Measurements from ENCODE around the gene USP19.

Gene USP19

GRCh38 chr3:49163609-49164008, 43.0 kb upstream of the USP19 start:
- DNase-seq: no peak
- POLR2A ChIA-PET: interaction anchor here (0.8 kb wide), 1 partner anchor 43 kb away, joined by 3 read pairs; the partner anchor contains the start of gene USP19
- CTCF ChIA-PET: interaction anchor here (0.8 to 1.6 kb wide), 2 partner anchors 44 to 71 kb away, joined by 3 to 4 read pairs; no protein-coding TSS in a partner anchor
- Histone ChIP-seq H3K4me1 (ENCODE audit: control extremely low read depth in 1 of 4, control insufficient read depth in 4 of 4, insufficient read depth in 4 of 4, low read length in 3 of 4) (peaks cover 0 to 45% (median 41%) of the 10 kb centered on the region in 4 experiments), H3K9me3 (ENCODE audit: control extremely low read depth in 1 of 5, control insufficient read depth in 4 of 5, insufficient read depth in 2 of 5, low read depth in 1 of 5, low read length in 4 of 5) (peaks cover 0 to 3% (median 0%) of the 10 kb centered on the region in 5 experiments), H3K27ac (ENCODE audit: insufficient read depth in 1 of 2, low read depth in 1 of 2, low read length in 2 of 2, poor library complexity in 1 of 2, severe bottlenecking in 2 of 2) (no peak overlapping the region), H3K36me3 (ENCODE audit: control insufficient read depth in 4 of 4, insufficient read depth in 4 of 4, low read length in 3 of 4) (peaks cover 3 to 34% (median 20%) of the 10 kb centered on the region in 4 experiments), H3K27me3 (replicated peaks in 2 of 5; ENCODE audit: control insufficient read depth in 4 of 5, insufficient read depth in 5 of 5, low read length in 4 of 5) (no peaks in the 10 kb centered on the region), H3K4me3 (ENCODE audit: control insufficient read depth in 1 of 7, extremely low read depth in 1 of 7, insufficient read depth in 4 of 7, low read depth in 2 of 7, low read length in 6 of 7) (no peak overlapping the region)
- WGBS (ENCODE audit: insufficient coverage): 96% methylated on average over 8 of the region's 8 CpGs

DNA sequence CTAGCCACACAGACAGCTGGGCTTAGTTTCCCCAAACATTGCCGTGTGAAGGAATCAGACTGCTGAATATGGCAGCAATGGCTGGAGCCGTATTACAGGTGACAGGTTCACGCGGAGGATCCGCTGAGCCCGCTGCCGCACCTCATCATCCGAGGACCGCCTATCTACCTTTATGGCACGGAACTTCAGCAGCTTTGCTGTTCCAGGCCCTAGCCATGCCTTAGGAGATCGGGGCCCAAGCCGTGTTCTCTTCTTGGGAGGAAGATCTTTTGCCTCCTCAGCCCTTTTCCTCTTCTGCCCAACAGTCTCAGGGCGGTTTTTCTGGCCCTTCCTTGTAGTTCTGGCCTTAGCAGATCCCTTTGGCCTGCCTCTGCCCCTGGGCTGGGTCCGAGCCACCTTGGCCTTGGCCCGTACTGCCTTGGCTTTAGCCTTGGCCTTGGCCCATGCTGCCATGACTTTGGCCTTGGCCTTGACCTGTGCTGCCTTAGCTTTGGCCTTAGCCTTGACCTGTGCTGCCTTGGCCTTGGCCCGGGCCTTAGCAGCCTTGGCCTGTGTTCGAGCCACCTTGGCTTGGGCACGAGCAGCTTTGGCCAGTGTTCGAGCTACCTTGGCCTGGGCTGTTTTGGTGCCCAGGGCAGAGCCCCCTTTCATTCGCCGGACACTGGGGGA, 42.3 kb upstream of the USP19 start:
- WGBS (ENCODE audit: insufficient coverage): 95% methylated on average over 21 of the region's 21 CpGs
- H3K36me3 ChIP-seq (ENCODE audit: control insufficient read depth in 4 of 4, insufficient read depth in 4 of 4, low read length in 3 of 4): peaks cover 3 to 34% (median 20%) of the 10 kb centered on the region in 4 experiments
- no peak overlapping the region for H3K27ac ChIP-seq (ENCODE audit: insufficient read depth in 1 of 2, low read depth in 1 of 2, low read length in 2 of 2, poor library complexity in 1 of 2, severe bottlenecking in 2 of 2)
- H3K27me3 ChIP-seq (replicated peaks in 2 of 5; ENCODE audit: control insufficient read depth in 4 of 5, insufficient read depth in 5 of 5, low read length in 4 of 5): no peaks in the 10 kb centered on the region
- DNase-seq: no peak
- H3K9me3 ChIP-seq (ENCODE audit: control extremely low read depth in 1 of 5, control insufficient read depth in 4 of 5, insufficient read depth in 2 of 5, low read depth in 1 of 5, low read length in 4 of 5): peaks cover 0 to 3% (median 0%) of the 10 kb centered on the region in 5 experiments
- POLR2A ChIA-PET: no interaction called here
- H3K4me1 ChIP-seq (ENCODE audit: control extremely low read depth in 1 of 4, control insufficient read depth in 4 of 4, insufficient read depth in 4 of 4, low read length in 3 of 4): peaks cover 0 to 45% (median 41%) of the 10 kb centered on the region in 4 experiments
- CTCF ChIA-PET: interaction anchor here (1.0 to 1.6 kb wide), 2 partner anchors 8 to 70 kb away, joined by 3 to 4 read pairs; no protein-coding TSS in a partner anchor
- H3K4me3 ChIP-seq (ENCODE audit: control insufficient read depth in 1 of 7, extremely low read depth in 1 of 7, insufficient read depth in 4 of 7, low read depth in 2 of 7, low read length in 6 of 7): no peak overlapping the region

GRCh38 chr3:49161808-49162530, 41.3 kb upstream of the USP19 start:
- 89% methylated on average over 2 of the region's 3 CpGs for WGBS (ENCODE audit: insufficient coverage)
- Histone ChIP-seq H3K9me3 (ENCODE audit: control extremely low read depth in 1 of 5, control insufficient read depth in 4 of 5, insufficient read depth in 2 of 5, low read depth in 1 of 5, low read length in 4 of 5) (peaks cover 0 to 3% (median 0%) of the 10 kb centered on the region in 5 experiments), H3K4me1 (ENCODE audit: control extremely low read depth in 1 of 4, control insufficient read depth in 4 of 4, insufficient read depth in 4 of 4, low read length in 3 of 4) (peaks cover 0 to 45% (median 40%) of the 10 kb centered on the region in 4 experiments), H3K36me3 (ENCODE audit: control insufficient read depth in 4 of 4, insufficient read depth in 4 of 4, low read length in 3 of 4) (peaks cover 3 to 34% (median 20%) of the 10 kb centered on the region in 4 experiments), H3K4me3 (ENCODE audit: control insufficient read depth in 1 of 7, extremely low read depth in 1 of 7, insufficient read depth in 4 of 7, low read depth in 2 of 7, low read length in 6 of 7) (no peak overlapping the region), H3K27me3 (replicated peaks in 2 of 5; ENCODE audit: control insufficient read depth in 4 of 5, insufficient read depth in 5 of 5, low read length in 4 of 5) (no peaks in the 10 kb centered on the region), H3K27ac (ENCODE audit: insufficient read depth in 1 of 2, low read depth in 1 of 2, low read length in 2 of 2, poor library complexity in 1 of 2, severe bottlenecking in 2 of 2) (peak overlapping the region in 1 of 2 experiments; percentile 64)
- POLR2A ChIA-PET: no interaction called here
- CTCF ChIA-PET: interaction anchor here (0.6 to 1.6 kb wide), 4 partner anchors 8 to 29 kb away, joined by 3 read pairs; partner anchors contain the start of gene LAMB2
- peak in 2 of 3 donors; percentile 23 to 27 for DNase-seq

GRCh38 chr3:49161197-49161596, 40.6 kb upstream of the USP19 start:
- CTCF ChIA-PET: interaction anchor here (0.9 to 1.6 kb wide), 3 partner anchors 9 to 28 kb away, joined by 3 read pairs; partner anchors contain the start of gene LAMB2
- DNase-seq: no peak
- no peaks in the 10 kb centered on the region for H3K27me3 ChIP-seq (replicated peaks in 2 of 5; ENCODE audit: control insufficient read depth in 4 of 5, insufficient read depth in 5 of 5, low read length in 4 of 5)
- peaks cover 0 to 40% (median 33%) of the 10 kb centered on the region in 4 experiments for H3K4me1 ChIP-seq (ENCODE audit: control extremely low read depth in 1 of 4, control insufficient read depth in 4 of 4, insufficient read depth in 4 of 4, low read length in 3 of 4)
- H3K27ac ChIP-seq (ENCODE audit: insufficient read depth in 1 of 2, low read depth in 1 of 2, low read length in 2 of 2, poor library complexity in 1 of 2, severe bottlenecking in 2 of 2): peak overlapping the region in 1 of 2 experiments; percentile 64
- WGBS (ENCODE audit: insufficient coverage): 100% methylated on average over 1 of the region's 2 CpGs
- no peak overlapping the region for H3K4me3 ChIP-seq (ENCODE audit: control insufficient read depth in 1 of 7, extremely low read depth in 1 of 7, insufficient read depth in 4 of 7, low read depth in 2 of 7, low read length in 6 of 7)
- no peaks in the 10 kb centered on the region for H3K9me3 ChIP-seq (ENCODE audit: control extremely low read depth in 1 of 5, control insufficient read depth in 4 of 5, insufficient read depth in 2 of 5, low read depth in 1 of 5, low read length in 4 of 5)
- POLR2A ChIA-PET: no interaction called here
- peaks cover 3 to 34% (median 20%) of the 10 kb centered on the region in 4 experiments for H3K36me3 ChIP-seq (ENCODE audit: control insufficient read depth in 4 of 4, insufficient read depth in 4 of 4, low read length in 3 of 4)

DNA sequence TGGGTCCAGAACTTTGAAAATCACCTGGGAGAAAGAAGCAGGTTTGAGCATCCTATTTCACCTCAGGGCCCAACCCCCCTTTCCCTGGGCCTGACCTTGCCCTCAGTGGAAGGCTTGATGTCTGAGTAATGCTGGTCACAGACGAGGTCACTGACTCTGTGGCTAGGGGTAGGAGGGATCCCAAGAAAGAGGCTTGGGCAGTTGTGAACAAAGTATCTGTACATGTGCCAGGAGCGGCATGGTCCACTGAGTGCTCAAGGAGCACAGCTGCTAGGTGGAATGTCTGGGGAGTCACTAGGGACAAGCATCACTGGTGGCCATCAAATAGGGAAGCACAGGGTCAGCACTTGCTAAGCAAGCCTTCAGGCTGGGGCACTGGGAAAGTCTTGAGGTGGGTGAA, 38.2 kb upstream of the USP19 start:
- no peak overlapping the region for H3K27ac ChIP-seq (ENCODE audit: insufficient read depth in 1 of 2, low read depth in 1 of 2, low read length in 2 of 2, poor library complexity in 1 of 2, severe bottlenecking in 2 of 2)
- no peak for DNase-seq
- 100% methylated on average over 1 of the region's 2 CpGs for WGBS (ENCODE audit: insufficient coverage)

DNA sequence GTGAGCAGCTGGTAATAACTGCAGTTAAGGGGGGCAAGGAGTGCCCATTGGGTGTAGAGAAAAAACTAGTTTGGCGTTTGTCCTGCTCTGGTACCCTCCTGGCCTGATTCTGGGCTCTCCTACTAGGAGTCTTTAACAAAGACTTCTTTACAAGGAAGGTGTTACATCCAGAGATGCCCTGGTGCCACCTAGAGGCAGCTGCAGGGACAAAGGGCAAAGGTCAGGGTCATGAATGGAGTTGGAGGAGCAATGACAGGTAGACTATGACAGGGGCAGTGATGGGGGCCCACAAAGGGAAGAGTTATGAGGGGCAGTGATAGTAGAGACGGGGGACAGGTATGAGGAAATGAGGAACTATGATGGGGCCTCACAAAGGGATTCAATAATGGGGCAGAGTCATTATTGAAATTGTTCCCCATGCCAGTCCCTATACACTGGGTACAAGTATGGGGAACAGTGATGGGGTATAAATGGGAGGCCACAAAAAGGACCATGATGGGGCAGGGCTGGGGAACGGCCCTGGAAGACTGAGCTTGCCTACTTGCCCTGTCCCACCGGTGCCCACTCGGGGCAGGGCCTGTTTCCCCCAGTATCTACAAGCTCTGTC, 37.6 kb upstream of the USP19 start:
- H3K4me1 ChIP-seq (ENCODE audit: control extremely low read depth in 1 of 4, control insufficient read depth in 4 of 4, insufficient read depth in 4 of 4, low read length in 3 of 4): peaks cover 0 to 22% (median 15%) of the 10 kb centered on the region in 4 experiments
- no peaks in the 10 kb centered on the region for H3K9me3 ChIP-seq (ENCODE audit: control extremely low read depth in 1 of 5, control insufficient read depth in 4 of 5, insufficient read depth in 2 of 5, low read depth in 1 of 5, low read length in 4 of 5)
- WGBS (ENCODE audit: insufficient coverage): 69% methylated on average over 5 of the region's 5 CpGs
- no peak overlapping the region for H3K27ac ChIP-seq (ENCODE audit: insufficient read depth in 1 of 2, low read depth in 1 of 2, low read length in 2 of 2, poor library complexity in 1 of 2, severe bottlenecking in 2 of 2)
- no peak overlapping the region for H3K4me3 ChIP-seq (ENCODE audit: control insufficient read depth in 1 of 7, extremely low read depth in 1 of 7, insufficient read depth in 4 of 7, low read depth in 2 of 7, low read length in 6 of 7)
- no peaks in the 10 kb centered on the region for H3K27me3 ChIP-seq (replicated peaks in 2 of 5; ENCODE audit: control insufficient read depth in 4 of 5, insufficient read depth in 5 of 5, low read length in 4 of 5)
- peak; percentile 43 to 61 (median 59) for DNase-seq
- ChIA-PET CTCF (interaction anchor here (0.7 to 1.6 kb wide), 5 partner anchors 44 to 170 kb away, joined by 3 to 8 read pairs (median 3); partner anchors contain the start of gene QRICH1), POLR2A (interaction anchor here (1.2 kb wide), 1 partner anchor 25 kb away, joined by 3 read pairs; no protein-coding TSS in a partner anchor)
- peaks cover 0 to 19% (median 11%) of the 10 kb centered on the region in 4 experiments for H3K36me3 ChIP-seq (ENCODE audit: control insufficient read depth in 4 of 4, insufficient read depth in 4 of 4, low read length in 3 of 4)

More for the DNA sequence above, 38.2 kb upstream of the USP19 start:
- Histone ChIP-seq H3K9me3 (ENCODE audit: control extremely low read depth in 1 of 5, control insufficient read depth in 4 of 5, insufficient read depth in 2 of 5, low read depth in 1 of 5, low read length in 4 of 5) (no peaks in the 10 kb centered on the region), H3K27me3 (replicated peaks in 2 of 5; ENCODE audit: control insufficient read depth in 4 of 5, insufficient read depth in 5 of 5, low read length in 4 of 5) (no peaks in the 10 kb centered on the region), H3K4me1 (ENCODE audit: control extremely low read depth in 1 of 4, control insufficient read depth in 4 of 4, insufficient read depth in 4 of 4, low read length in 3 of 4) (peaks cover 0 to 27% (median 19%) of the 10 kb centered on the region in 4 experiments), H3K4me3 (ENCODE audit: control insufficient read depth in 1 of 7, extremely low read depth in 1 of 7, insufficient read depth in 4 of 7, low read depth in 2 of 7, low read length in 6 of 7) (no peak overlapping the region), H3K36me3 (ENCODE audit: control insufficient read depth in 4 of 4, insufficient read depth in 4 of 4, low read length in 3 of 4) (peaks cover 3 to 25% (median 14%) of the 10 kb centered on the region in 4 experiments)
- ChIA-PET POLR2A (no interaction called here), CTCF (interaction anchor here (1.2 to 1.6 kb wide), 3 partner anchors 44 to 171 kb away, joined by 3 to 8 read pairs (median 3); partner anchors contain the start of gene QRICH1)

Data from common myeloid progenitor, CD34-positive (primary cell).